ENCODE measurements around the gene ROGDI. TPM values are rescaled to one million over a fixed set of nuclear protein-coding genes. Genes with fewer than 3 reads are reported as not detected.

Gene ROGDI
- total and polyA plus RNA-seq, 2 experiments from 2014 or later, result 21.4 to 27.3 TPM

DNA sequence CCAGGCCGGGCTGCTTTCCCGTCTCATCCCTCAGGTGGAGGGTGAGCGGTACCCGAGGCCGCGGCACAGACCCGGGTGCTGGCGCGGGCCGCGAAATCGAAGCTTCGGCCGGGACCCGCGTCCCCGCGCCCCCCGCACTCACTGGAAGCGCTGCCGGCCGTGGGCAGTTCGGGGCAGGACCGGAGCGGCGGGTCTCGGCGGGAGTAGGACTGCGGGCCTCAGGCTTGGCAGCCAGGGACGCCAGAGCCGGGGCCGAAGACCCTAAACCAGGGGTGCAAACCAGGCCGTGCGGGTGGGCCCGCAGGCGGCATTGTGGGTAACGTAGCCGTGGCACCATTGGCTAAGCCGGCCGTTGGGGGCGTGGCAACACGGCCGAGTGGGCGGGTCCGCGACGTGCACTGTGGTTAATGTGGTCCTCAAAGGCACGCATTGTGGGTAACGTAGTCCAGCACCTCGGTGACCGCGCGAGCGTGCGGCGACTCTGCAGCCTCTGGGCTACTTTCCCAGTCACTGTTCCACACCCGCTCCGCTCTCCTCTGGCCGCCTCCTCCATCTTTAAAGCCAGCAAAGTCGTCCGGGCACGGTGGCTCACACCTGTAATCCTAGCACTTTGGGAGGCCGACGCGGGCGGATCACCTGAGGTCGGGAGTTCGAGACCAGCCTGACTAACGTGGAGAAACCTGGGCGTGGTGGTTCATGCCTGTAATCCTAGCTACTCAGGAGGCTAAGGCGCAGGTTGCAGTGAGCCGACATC is 35.4 kb downstream of the ROGDI start, which contains the start of gene ZNF500:
Gene ZNF500, minus strand, starts transcription at position 288 of the 754 bp plus-strand sequence. CDS start 1,184 bp downstream, outside the sequence.
- 5% methylated on average over 46 to 71 of the region's 72 CpGs for WGBS, 2 experiments (ENCODE audit: low coverage in 1 of 2, low lambda C conversion rate in 2 of 2, missing lambda C conversion rate in 2 of 2)
- Histone ChIP-seq H3F3A (ENCODE audit: insufficient read depth) (peaks cover 8% of the 10 kb centered on the region; the same call in 1 of the 2 replicates), H3K9me2 (ENCODE audit: insufficient read depth) (no peaks in the 10 kb centered on the region), H3K4me3 (peak within 1 kb of the TSS; percentile 91), H3K79me2 (ENCODE audit: insufficient read depth) (peaks cover 41% of the 10 kb centered on the region), H3K27ac (peak within 1 kb of the TSS; percentile 80), H3K9me3 (ENCODE audit: low read depth) (no peaks in the 10 kb centered on the region), H3K36me3 (ENCODE audit: low read depth) (0 out of 2 replicates have a peak, but pooled peaks cover 4% of the 10 kb centered on the region), H3K9ac (peak within 1 kb of the TSS; percentile 97), H2AFZ (peak within 1 kb of the TSS; percentile 95), H3K4me1 (ENCODE audit: insufficient read depth) (peaks cover 5% of the 10 kb centered on the region), H4K20me1 (ENCODE audit: insufficient read depth) (no peaks in the 10 kb centered on the region), H3K4me2 (ENCODE audit: unreplicated experiment) (peak within 1 kb of the TSS; percentile 89), H3K27me3 (replicated peaks; ENCODE audit: insufficient read depth) (no peaks in the 10 kb centered on the region)
- in situ Hi-C loops (cut with MboI), result no loop called here
- TF ChIP-seq EZH2phosphoT487 (IDR thresholded peaks at IDR 0.05; ENCODE audit: insufficient read depth, low read depth), result no peak
- no peak for TF ChIP-seq EZH2 (IDR thresholded peaks at IDR 0.05; ENCODE audit: insufficient read depth, poor library complexity, severe bottlenecking)
- DNase-seq, result peak; percentile 99

DNA sequence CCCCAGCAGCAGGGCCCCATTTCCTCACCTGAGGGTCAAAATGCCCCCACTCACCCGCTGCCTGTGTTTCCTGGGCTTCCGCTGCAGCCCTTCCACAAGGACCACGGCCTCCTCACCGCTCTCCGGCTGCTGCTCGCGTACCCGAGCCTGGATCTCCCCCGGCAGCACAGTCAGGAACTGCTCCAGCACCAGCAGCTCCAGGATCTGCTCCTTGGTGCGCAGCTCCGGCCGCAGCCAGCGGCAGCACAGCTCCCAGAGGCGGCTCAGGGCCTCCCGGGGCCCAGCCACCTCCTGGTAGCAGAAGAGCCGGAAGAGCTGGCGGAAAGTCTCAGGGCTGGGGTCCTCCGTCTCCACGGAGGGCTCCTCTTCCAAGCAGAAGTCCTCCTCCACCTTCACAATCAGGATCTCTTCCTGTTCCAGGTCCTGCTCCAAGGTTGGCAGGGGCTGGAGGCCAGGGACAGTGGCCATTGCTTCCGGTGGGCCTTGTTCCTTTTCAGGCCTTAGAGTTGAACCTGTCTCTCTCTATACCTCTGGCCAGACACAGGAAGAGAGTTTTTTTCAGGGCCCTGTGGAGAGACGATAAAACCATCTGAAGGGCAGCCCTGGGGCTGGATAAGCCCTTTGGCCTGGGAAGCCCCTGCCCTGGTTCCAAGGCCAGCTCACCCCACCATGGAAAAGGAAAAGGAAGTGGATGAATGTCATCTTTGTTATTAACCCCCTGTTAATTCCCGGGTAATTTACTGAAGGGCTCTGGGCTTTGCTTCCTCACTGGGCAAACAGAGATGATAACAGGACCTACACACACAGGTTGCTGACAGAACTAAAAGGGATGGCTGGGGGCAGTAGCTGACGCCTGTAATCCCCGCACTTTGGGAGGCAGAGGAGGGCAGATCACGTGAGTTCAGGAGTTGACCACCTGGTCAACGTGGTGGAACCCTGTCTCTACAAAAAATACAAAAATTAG is 36.6 kb downstream of the ROGDI start:
- peak overlapping the region; percentile 91 for H3K4me3 ChIP-seq

DNA sequence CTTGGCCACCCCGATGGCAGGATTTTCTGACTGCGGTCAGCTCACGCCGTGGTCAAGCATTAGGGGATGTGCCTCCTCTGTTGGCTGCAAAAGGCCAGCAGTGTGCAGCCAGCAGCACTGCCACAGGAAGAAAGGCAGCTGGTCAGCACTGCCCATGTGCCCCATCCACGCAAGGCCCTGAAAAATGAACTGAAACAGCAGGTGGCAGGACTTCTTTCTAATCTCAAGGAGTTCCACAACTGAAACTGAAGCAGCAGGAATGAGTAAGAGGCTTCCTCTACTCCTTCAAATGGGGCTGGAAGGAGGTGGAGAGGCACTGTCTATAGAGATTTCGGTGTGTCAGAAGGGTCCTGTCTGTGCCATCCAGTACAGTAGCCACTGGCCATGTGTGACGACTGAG is 38.6 kb downstream of the ROGDI start:
- Histone ChIP-seq H3K27ac (no peak overlapping the region), H3K4me2 (ENCODE audit: unreplicated experiment) (no peak overlapping the region), H3K9me2 (ENCODE audit: insufficient read depth) (no peaks in the 10 kb centered on the region), H2AFZ (no peak overlapping the region), H3K4me3 (no peak overlapping the region), H3K36me3 (ENCODE audit: low read depth) (peaks cover 4% of the 10 kb centered on the region; the same call in 1 of the 2 replicates), H3K9ac (no peak overlapping the region), H3K4me1 (ENCODE audit: insufficient read depth) (peaks cover 5% of the 10 kb centered on the region), H3F3A (ENCODE audit: insufficient read depth) (peaks cover 8% of the 10 kb centered on the region; the same call in 1 of the 2 replicates), H3K9me3 (ENCODE audit: low read depth) (no peaks in the 10 kb centered on the region), H4K20me1 (ENCODE audit: insufficient read depth) (no peaks in the 10 kb centered on the region), H3K27me3 (replicated peaks; ENCODE audit: insufficient read depth) (no peaks in the 10 kb centered on the region), H3K79me2 (ENCODE audit: insufficient read depth) (peaks cover 41% of the 10 kb centered on the region)
- DNase-seq, result no peak
- TF ChIP-seq EZH2phosphoT487 (IDR thresholded peaks at IDR 0.05; ENCODE audit: insufficient read depth, low read depth) (no peak), EZH2 (IDR thresholded peaks at IDR 0.05; ENCODE audit: insufficient read depth, poor library complexity, severe bottlenecking) (no peak)
- 87 to 88% methylated on average over 7 of the region's 7 CpGs for WGBS, 2 experiments (ENCODE audit: low coverage in 1 of 2, low lambda C conversion rate in 2 of 2, missing lambda C conversion rate in 2 of 2)
- in situ Hi-C loops (cut with MboI), result no loop called here

More for the DNA sequence above, 36.6 kb downstream of the ROGDI start:
- no peaks in the 10 kb centered on the region for H3K27me3 ChIP-seq (replicated peaks; ENCODE audit: insufficient read depth)
- DNase-seq, result peak; percentile 17
- peaks cover 41% of the 10 kb centered on the region for H3K79me2 ChIP-seq (ENCODE audit: insufficient read depth)
- peak overlapping the region; percentile 87 for H2AFZ ChIP-seq
- in situ Hi-C loops (cut with MboI), result no loop called here
- peak overlapping the region; percentile 71 for H3K4me2 ChIP-seq (ENCODE audit: unreplicated experiment)
- TF ChIP-seq EZH2 (IDR thresholded peaks at IDR 0.05; ENCODE audit: insufficient read depth, poor library complexity, severe bottlenecking), result no peak
- no peak for TF ChIP-seq EZH2phosphoT487 (IDR thresholded peaks at IDR 0.05; ENCODE audit: insufficient read depth, low read depth)
- no peaks in the 10 kb centered on the region for H3K9me3 ChIP-seq (ENCODE audit: low read depth)
- H4K20me1 ChIP-seq (ENCODE audit: insufficient read depth), result no peaks in the 10 kb centered on the region
- H3K27ac ChIP-seq, result peak overlapping the region; percentile 66
- H3K4me1 ChIP-seq (ENCODE audit: insufficient read depth), result peaks cover 5% of the 10 kb centered on the region
- peaks cover 8% of the 10 kb centered on the region; the same call in 1 of the 2 replicates for H3F3A ChIP-seq (ENCODE audit: insufficient read depth)
- H3K9me2 ChIP-seq (ENCODE audit: insufficient read depth), result no peaks in the 10 kb centered on the region
- peak overlapping the region; percentile 97 for H3K9ac ChIP-seq
- WGBS, 2 experiments (ENCODE audit: low coverage in 1 of 2, low lambda C conversion rate in 2 of 2, missing lambda C conversion rate in 2 of 2), result 75 to 79% methylated on average over 24 to 26 of the region's 26 CpGs
- peaks cover 4% of the 10 kb centered on the region; the same call in 1 of the 2 replicates for H3K36me3 ChIP-seq (ENCODE audit: low read depth)

DNA sequence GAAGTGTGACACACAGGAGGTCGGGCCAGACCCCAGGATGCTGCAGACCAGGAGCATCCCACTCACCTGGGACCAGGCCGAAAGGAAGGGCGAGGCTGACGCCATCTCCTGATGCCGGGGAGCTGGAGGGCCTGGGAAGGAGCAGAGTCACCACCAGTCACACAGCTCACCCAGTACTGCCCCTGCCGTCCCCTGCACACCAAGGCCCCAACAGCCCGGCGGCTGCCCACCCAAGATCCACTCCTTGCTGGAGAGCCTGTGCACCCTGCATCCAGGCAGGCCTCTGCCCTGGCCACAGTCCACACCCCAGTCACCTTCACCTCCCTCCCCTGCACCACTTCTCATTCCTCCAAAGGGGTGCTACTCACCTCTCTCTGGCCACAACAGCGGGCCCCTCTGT is 40.2 kb downstream of the ROGDI start:
- Histone ChIP-seq H3K79me2 (ENCODE audit: insufficient read depth) (peaks cover 41% of the 10 kb centered on the region), H4K20me1 (ENCODE audit: insufficient read depth) (no peaks in the 10 kb centered on the region), H3K27me3 (replicated peaks; ENCODE audit: insufficient read depth) (no peaks in the 10 kb centered on the region), H3K9me2 (ENCODE audit: insufficient read depth) (no peaks in the 10 kb centered on the region), H3K9me3 (ENCODE audit: low read depth) (no peaks in the 10 kb centered on the region), H3K36me3 (ENCODE audit: low read depth) (peaks cover 4% of the 10 kb centered on the region; the same call in 1 of the 2 replicates), H3K27ac (no peak overlapping the region), H2AFZ (no peak overlapping the region), H3K4me2 (ENCODE audit: unreplicated experiment) (no peak overlapping the region), H3F3A (ENCODE audit: insufficient read depth) (no peaks in the 10 kb centered on the region), H3K9ac (no peak overlapping the region), H3K4me1 (ENCODE audit: insufficient read depth) (peaks cover 5% of the 10 kb centered on the region), H3K4me3 (no peak overlapping the region)
- no peak for TF ChIP-seq EZH2phosphoT487 (IDR thresholded peaks at IDR 0.05; ENCODE audit: insufficient read depth, low read depth)
- TF ChIP-seq EZH2 (IDR thresholded peaks at IDR 0.05; ENCODE audit: insufficient read depth, poor library complexity, severe bottlenecking), result no peak
- no peak for DNase-seq
- in situ Hi-C loops (cut with MboI), result no loop called here
- WGBS, 2 experiments (ENCODE audit: low coverage in 1 of 2, low lambda C conversion rate in 2 of 2, missing lambda C conversion rate in 2 of 2), result 95 to 97% methylated on average over 7 to 9 of the region's 9 CpGs
